Nephron progenitor cell (in vitro differentiated cells): ENCODE results near the gene ARMH3.

Experiments used
- DNase-seq: peaks from one replicate; pipeline ENCODE4 v3.0.0; 2021
- H3K27ac Mint-ChIP-seq: 2 replicates; pipeline ENCODE4 v1.8.0; 2021; ENCODE audit warnings: mild to moderate bottlenecking, moderate library complexity, mixed read lengths
- H3K27me3 Mint-ChIP-seq: 2 replicates; pipeline ENCODE4 v1.8.0; 2021; ENCODE audit warnings: mild to moderate bottlenecking, low read depth, mixed read lengths; ENCODE audit not compliant: poor library complexity
- H3K36me3 Mint-ChIP-seq: 2 replicates; pipeline ENCODE4 v1.8.0; 2021; ENCODE audit warnings: low read depth, mixed read lengths
- H3K4me1 Mint-ChIP-seq: 2 replicates; pipeline ENCODE4 v1.8.0; 2021; ENCODE audit warnings: mixed read lengths
- H3K4me3 Mint-ChIP-seq: 2 replicates; pipeline ENCODE4 v1.8.0; 2021; ENCODE audit warnings: mild to moderate bottlenecking, moderate library complexity, mixed read lengths
- H3K9me3 Mint-ChIP-seq: 2 replicates; pipeline ENCODE4 v1.8.0; 2021; ENCODE audit warnings: mild to moderate bottlenecking, moderate library complexity, mixed read lengths
- TF ChIP-seq, protein P1 (sequence below): fragments of 200-600 bp; sonication (generic); IDR thresholded peaks from 2 replicates; pipeline ENCODE4 v1.5.0; 2021; ENCODE audit warnings: antibody characterized with exemption

The ARMH3 gene

DNA sequence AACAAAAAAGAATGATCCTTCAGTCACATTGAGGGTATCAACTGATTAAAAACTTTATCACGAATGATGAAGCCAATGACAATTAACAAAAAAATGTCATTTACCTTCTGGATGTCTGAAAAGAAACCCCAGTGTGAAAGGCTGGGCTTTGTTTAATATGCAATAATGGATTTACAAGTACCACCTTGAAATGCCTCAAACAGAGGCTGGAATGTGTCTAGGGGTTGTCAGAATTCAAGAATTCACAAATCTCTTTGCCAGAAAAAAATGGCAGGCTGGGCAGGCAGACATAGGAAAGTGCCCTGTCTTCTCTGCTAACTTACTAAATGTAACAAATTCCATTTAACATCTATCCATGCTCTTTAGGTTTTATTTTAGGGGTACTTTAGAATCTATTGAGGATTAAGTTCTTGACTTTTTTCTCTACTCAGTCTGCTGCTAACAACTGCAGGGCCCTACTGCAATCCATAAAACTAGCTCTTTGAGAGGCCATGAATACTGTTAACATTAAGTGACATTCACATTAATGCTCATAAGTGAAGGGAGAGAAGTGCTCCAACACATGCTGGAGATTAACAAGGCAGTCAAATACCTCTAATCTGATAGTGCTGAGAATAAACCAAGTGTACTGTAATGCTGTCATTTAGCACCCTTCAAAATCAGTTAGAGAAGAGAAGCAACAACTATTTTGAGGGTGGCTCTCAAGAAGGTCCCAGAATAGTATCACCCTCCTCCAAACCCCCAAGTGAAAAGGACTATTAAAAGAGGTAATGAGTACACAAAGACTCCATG, 169.3 kb downstream of the ARMH3 start:
- peaks cover 10% of the 10 kb centered on the region for H3K36me3 Mint-ChIP-seq
- no peak overlapping the region for H3K27ac Mint-ChIP-seq
- no peaks in the 10 kb centered on the region for H3K27me3 Mint-ChIP-seq

DNA sequence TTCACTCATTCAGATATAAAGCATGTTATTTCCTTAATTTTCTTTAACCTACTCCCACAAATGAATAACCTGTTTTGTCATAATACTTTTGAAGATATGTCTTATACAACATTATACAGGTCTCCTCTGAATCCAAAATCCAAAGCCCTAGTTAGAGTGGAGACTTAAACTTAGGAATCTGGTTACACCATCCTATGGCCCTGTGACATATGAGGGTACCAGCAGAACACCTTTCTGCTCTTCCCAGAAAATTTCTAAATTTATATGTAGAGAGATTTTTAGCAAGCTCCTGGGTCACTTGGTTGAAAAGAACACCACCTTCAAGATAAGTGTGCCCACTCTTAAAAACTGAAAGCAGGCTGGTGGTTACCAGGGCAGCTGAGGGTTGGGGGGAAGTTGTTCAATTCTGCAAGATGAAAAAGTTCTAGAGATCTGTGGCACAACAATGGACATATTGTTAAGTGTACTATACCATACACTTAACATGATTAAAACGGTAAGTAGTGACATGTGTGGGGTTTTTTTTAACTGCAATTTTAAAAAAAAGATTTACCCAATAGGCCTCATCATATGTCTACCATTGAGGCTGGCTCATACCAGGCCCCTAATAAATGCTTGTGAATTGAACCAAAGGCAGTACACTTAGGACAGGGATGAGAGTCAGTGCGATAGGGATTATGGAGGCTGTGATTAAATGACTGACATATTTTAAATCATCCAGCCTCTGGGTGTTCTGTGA, 174.8 kb downstream of the ARMH3 start:
- no peak for DNase-seq
- Mint-ChIP-seq H3K36me3 (peaks cover 10% of the 10 kb centered on the region), H3K27me3 (peaks cover 2% of the 10 kb centered on the region), H3K9me3 (no peaks in the 10 kb centered on the region), H3K4me3 (no peak overlapping the region), H3K27ac (no peak overlapping the region), H3K4me1 (peaks cover 36% of the 10 kb centered on the region)
- TF ChIP-seq, protein P1, sequence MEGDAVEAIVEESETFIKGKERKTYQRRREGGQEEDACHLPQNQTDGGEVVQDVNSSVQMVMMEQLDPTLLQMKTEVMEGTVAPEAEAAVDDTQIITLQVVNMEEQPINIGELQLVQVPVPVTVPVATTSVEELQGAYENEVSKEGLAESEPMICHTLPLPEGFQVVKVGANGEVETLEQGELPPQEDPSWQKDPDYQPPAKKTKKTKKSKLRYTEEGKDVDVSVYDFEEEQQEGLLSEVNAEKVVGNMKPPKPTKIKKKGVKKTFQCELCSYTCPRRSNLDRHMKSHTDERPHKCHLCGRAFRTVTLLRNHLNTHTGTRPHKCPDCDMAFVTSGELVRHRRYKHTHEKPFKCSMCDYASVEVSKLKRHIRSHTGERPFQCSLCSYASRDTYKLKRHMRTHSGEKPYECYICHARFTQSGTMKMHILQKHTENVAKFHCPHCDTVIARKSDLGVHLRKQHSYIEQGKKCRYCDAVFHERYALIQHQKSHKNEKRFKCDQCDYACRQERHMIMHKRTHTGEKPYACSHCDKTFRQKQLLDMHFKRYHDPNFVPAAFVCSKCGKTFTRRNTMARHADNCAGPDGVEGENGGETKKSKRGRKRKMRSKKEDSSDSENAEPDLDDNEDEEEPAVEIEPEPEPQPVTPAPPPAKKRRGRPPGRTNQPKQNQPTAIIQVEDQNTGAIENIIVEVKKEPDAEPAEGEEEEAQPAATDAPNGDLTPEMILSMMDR: no peak

More for the DNA sequence above, 169.3 kb downstream of the ARMH3 start:
- no peak for DNase-seq
- no peaks in the 10 kb centered on the region for H3K9me3 Mint-ChIP-seq
- no peak overlapping the region for H3K4me3 Mint-ChIP-seq
- TF ChIP-seq, protein P1: no peak
- H3K4me1 Mint-ChIP-seq: peaks cover 6% of the 10 kb centered on the region

DNA sequence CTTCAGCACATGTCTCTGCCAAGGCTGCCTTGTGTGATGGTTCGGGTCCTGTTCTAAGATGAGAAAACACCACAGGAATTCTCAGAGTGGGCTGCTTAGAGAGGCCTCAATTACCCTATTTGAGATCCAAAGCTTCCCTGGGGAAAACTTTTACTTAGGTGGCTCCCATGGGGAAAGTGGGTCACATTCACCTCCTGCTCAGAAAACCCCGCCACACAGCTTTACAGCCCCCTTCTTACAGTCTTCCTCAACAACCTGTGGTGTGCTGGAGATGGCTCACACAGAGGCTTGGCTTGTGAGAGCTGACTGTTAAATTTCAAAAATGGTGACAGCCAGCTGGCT, 175.8 kb downstream of the ARMH3 start:
- Mint-ChIP-seq H3K27me3 (peaks cover 2% of the 10 kb centered on the region), H3K4me1 (peaks cover 44% of the 10 kb centered on the region), H3K27ac (peak overlapping the region; percentile 38), H3K4me3 (no peak overlapping the region), H3K36me3 (peaks cover 6% of the 10 kb centered on the region), H3K9me3 (no peaks in the 10 kb centered on the region)
- TF ChIP-seq, protein P1: no peak
- no peak for DNase-seq

DNA sequence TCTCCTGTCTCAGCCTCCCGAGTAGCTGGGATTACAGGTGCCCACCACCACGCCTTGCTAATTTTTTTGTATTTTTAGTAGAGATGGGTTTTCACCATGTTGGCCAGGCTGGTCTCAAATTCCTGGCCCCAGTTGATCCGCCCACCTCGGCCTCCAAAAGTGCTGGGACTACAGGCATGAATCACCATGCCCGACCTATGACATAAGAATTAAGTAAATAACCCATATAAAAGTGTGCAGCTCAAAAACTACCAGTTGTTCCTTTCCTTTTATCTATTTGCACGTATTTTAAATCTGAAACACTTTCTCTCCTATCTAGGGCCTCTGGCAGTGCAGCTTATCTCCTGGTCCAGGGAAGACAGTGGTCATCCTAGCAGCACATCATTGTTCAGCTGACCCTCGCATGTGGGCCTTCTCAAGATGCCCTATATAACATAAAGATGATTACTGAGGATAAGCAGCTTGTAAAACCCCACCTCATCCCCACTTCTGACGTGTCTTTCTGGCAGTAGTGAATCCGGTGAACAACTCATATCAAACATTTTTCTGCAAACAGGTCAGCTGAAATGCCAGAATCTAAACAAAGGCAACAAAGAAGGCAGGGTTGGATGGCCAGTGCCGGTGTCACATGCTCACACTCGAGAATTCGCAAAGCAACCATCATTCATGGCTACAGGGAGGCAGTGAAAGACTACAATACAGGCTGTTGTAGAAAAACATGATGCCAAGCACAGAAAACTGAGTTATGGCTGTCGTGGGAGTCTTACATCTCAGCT, 176.3 kb downstream of the ARMH3 start:
- Mint-ChIP-seq H3K4me1 (peaks cover 44% of the 10 kb centered on the region), H3K4me3 (peak overlapping the region; percentile 36), H3K27me3 (peaks cover 2% of the 10 kb centered on the region), H3K36me3 (peaks cover 5% of the 10 kb centered on the region), H3K27ac (peak overlapping the region; percentile 38), H3K9me3 (no peaks in the 10 kb centered on the region)
- no peak for DNase-seq
- TF ChIP-seq, protein P1: no peak

DNA sequence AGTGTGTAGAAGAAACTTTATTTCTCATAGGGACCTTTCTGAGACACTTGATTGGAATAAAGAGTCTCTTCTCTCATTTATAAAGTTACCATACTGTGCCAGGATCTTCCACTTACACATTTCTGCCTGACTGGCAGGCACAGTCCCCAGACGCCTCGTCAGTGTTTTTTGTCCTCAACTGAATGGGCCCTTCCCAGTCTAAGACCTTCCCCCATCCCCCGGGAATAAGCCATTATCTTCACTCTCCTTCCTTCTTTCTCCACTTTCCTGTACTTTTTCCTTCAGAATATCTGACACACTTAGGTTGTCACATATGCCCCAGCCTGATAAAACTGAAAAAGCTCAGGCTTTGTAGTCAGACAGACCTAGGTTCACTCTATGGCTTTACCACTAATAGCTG, 177.1 kb downstream of the ARMH3 start:
- peaks cover 2% of the 10 kb centered on the region for H3K27me3 Mint-ChIP-seq
- no peak for DNase-seq
- TF ChIP-seq, protein P1: no peak
- peaks cover 41% of the 10 kb centered on the region for H3K4me1 Mint-ChIP-seq
- no peaks in the 10 kb centered on the region for H3K9me3 Mint-ChIP-seq
- H3K27ac Mint-ChIP-seq: peak overlapping the region; percentile 30
- H3K36me3 Mint-ChIP-seq: peaks cover 6% of the 10 kb centered on the region
- no peak overlapping the region for H3K4me3 Mint-ChIP-seq
